Caco-2 (cell line): ENCODE data around the gene RALGPS1. TPM values are rescaled to one million over a fixed set of nuclear protein-coding genes. Genes with fewer than 3 reads are reported as not detected.

ENCODE experiments used
- BruUV-seq: library from RNA; stranded (reverse); fragments of 400-500 nt; replicated peaks from 2 replicates; lab custom pipeline; 2021; lab: Mats Ljungman, UMichigan
- CTCF ChIA-PET: fragments of 300-600 bp; sonication (Branson Sonifier 250); formaldehyde crosslinking; loops from one replicate; lab custom pipeline; 2022; ENCODE audit warnings: antibody characterized with exemption; lab: Charles Lee
- POLR2A ChIA-PET: fragments of 300-600 bp; sonication (Branson Sonifier 250); formaldehyde crosslinking; loops from one replicate; lab custom pipeline; 2022; ENCODE audit warnings: antibody characterized with exemption; lab: Charles Lee
- DNase-seq, 2 experiments: peaks; one replicate each; pipeline versions ENCODE4 v3.0.0 to v3.0.0-alpha.2; 2020 to 2022
- H3K27me3 ChIP-seq: replicated peaks from 2 replicates; pipeline ENCODE4 v1.6.0; 2011; ENCODE audit warnings: low read length; ENCODE audit not compliant: control insufficient read depth, insufficient read depth
- H3K36me3 ChIP-seq: 2 replicates; pipeline ENCODE4 v1.5.1; 2011; ENCODE audit warnings: low read length; ENCODE audit not compliant: control insufficient read depth, insufficient read depth
- H3K4me1 ChIP-seq: fragments of 250-450 bp; sonication (Bioruptor Pico); 2 replicates; pipeline ENCODE4 v1.5.1; 2020; ENCODE audit warnings: mild to moderate bottlenecking
- H3K4me3 ChIP-seq: 2 replicates; pipeline ENCODE4 v1.5.1; 2011; ENCODE audit warnings: low read depth, mild to moderate bottlenecking, control low read depth, low read length
- H3K9me3 ChIP-seq: fragments of 250-450 bp; sonication (Bioruptor Pico); 2 replicates; pipeline ENCODE4 v1.5.1; 2020; ENCODE audit warnings: mild to moderate bottlenecking, moderate library complexity
- H3K27ac Mint-ChIP-seq: one replicate; pipeline ENCODE4 v1.8.0; 2022; ENCODE audit warnings: mixed read lengths; ENCODE audit not compliant: unreplicated experiment
- H3K27me3 Mint-ChIP-seq: one replicate; pipeline ENCODE4 v1.8.0; 2022; ENCODE audit warnings: mixed read lengths; ENCODE audit not compliant: insufficient read depth, unreplicated experiment
- H3K36me3 Mint-ChIP-seq: one replicate; pipeline ENCODE4 v1.8.0; 2022; ENCODE audit warnings: mild to moderate bottlenecking, mixed read lengths; ENCODE audit not compliant: insufficient read depth, unreplicated experiment
- H3K4me1 Mint-ChIP-seq: one replicate; pipeline ENCODE4 v1.8.0; 2022; ENCODE audit warnings: low read depth, mixed read lengths; ENCODE audit not compliant: unreplicated experiment
- H3K4me3 Mint-ChIP-seq: one replicate; pipeline ENCODE4 v1.8.0; 2022; ENCODE audit warnings: mild to moderate bottlenecking, moderate library complexity, mixed read lengths; ENCODE audit not compliant: unreplicated experiment
- H3K9me3 Mint-ChIP-seq: one replicate; pipeline ENCODE4 v1.8.0; 2022; ENCODE audit warnings: mixed read lengths; ENCODE audit not compliant: unreplicated experiment
- intact Hi-C: fragments of 100-400 bp; cut with micrococcal nuclease; formaldehyde crosslinking; loops from one replicate; pipeline ENCODE4 v1.10.0; 2022; ENCODE audit not compliant: unreplicated experiment
- total RNA-seq: library from RNA; stranded (reverse); gene quantifications from 2 replicates; pipeline ENCODE4 v1.2.3, GENCODE V29; 2022
- TF ChIP-seq, protein P1 (sequence below), 2 experiments: fragments of 200-600 bp in 1 of 2; IDR thresholded peaks; 1 replicate in 1 of 2; 2 replicates in 1 of 2; pipeline versions ENCODE4 v1.5.1 to v1.8.0; 2011 to 2022; ENCODE audit warnings: antibody characterized with exemption in 1 of 2, control low read depth in 1 of 2, inconsistent platforms in 1 of 2, low read depth in 1 of 2, low read length in 1 of 2, mild to moderate bottlenecking in 1 of 2, moderate library complexity in 1 of 2; ENCODE audit not compliant: insufficient read depth in 1 of 2, severe bottlenecking in 1 of 2, unreplicated experiment in 1 of 2

RALGPS1 gene
- total RNA-seq, 1 experiment from 2014 or later = 41.5 TPM

DNA sequence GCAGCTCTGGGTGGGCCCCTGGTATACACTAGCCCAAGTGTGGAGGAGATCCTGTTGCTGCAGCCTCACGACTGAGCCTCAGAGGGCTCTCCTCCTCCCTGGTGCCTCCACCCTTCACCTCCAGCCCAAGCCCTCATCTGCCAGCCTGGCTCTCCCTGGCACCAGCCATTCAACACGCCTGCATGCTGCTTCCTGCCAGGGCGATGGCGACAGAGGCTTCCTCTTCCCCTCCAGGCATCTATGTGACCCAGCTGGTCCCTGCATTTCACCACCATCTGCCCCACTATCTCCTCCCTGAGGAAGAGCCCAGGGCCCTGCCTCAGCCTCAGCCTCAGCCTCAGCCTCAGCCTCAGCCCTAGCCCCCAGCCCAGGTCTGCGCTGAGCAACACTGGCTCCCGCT, 262.6 kb downstream of the RALGPS1 start:
- TF ChIP-seq, protein P1, sequence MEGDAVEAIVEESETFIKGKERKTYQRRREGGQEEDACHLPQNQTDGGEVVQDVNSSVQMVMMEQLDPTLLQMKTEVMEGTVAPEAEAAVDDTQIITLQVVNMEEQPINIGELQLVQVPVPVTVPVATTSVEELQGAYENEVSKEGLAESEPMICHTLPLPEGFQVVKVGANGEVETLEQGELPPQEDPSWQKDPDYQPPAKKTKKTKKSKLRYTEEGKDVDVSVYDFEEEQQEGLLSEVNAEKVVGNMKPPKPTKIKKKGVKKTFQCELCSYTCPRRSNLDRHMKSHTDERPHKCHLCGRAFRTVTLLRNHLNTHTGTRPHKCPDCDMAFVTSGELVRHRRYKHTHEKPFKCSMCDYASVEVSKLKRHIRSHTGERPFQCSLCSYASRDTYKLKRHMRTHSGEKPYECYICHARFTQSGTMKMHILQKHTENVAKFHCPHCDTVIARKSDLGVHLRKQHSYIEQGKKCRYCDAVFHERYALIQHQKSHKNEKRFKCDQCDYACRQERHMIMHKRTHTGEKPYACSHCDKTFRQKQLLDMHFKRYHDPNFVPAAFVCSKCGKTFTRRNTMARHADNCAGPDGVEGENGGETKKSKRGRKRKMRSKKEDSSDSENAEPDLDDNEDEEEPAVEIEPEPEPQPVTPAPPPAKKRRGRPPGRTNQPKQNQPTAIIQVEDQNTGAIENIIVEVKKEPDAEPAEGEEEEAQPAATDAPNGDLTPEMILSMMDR (IDR thresholded peaks at IDR 0.05; ENCODE audit: insufficient read depth in 1 of 2, low read depth in 1 of 2, low read length in 1 of 2, severe bottlenecking in 1 of 2, unreplicated experiment in 1 of 2) = no peak
- H3K9me3 Mint-ChIP-seq = no peaks in the 10 kb centered on the region
- POLR2A ChIA-PET = no interaction called here
- H3K4me1 Mint-ChIP-seq = no peaks in the 10 kb centered on the region
- peaks cover 14% of the 10 kb centered on the region for H3K36me3 Mint-ChIP-seq
- no peak overlapping the region for H3K27ac Mint-ChIP-seq
- DNase-seq = peak in 1 of 2 experiments; percentile 21
- H3K36me3 ChIP-seq = no peaks in the 10 kb centered on the region; the same call in 1 of the 2 replicates
- peaks cover 12% of the 10 kb centered on the region; the same call in 1 of the 2 replicates for H3K4me1 ChIP-seq
- H3K27me3 ChIP-seq = no peaks in the 10 kb centered on the region
- H3K4me3 ChIP-seq = no peak overlapping the region
- no peak overlapping the region for H3K4me3 Mint-ChIP-seq
- no TSS peak for BruUV-seq
- CTCF ChIA-PET = no interaction called here
- H3K9me3 ChIP-seq = no peaks in the 10 kb centered on the region
- intact Hi-C loops = no loop called here
- H3K27me3 Mint-ChIP-seq = no peaks in the 10 kb centered on the region

DNA sequence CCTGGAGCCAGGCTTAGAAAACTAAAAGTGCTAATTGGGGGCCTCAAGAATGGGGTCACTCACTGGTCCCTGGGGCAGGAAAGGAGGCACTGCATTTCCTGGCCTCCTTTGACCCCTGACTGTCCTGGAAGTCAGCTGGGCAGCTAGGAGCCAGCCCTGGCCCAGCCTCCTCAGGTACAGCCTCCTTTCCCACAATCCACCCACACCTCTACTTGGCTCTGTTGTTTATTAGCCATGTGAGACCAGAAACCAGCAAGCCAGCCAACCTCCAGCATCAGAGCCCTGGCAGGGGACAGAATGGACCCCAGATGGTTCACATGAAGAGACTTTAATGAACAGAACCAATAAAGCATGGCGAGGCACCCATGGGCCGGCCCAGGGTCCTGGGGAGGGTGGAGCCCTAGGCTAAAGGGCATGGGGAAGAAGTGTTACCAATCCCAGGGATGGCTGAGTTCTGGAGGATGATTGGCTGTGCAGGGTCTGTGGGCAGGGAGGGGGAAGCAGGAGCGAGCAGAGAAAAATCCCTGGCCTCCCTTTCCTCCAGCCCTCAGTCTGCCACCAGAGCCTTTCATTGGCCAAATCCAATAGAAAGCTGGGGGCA, 263.2 kb downstream of the RALGPS1 start:
- no peak overlapping the region for H3K4me3 Mint-ChIP-seq
- intact Hi-C loops = no loop called here
- ChIA-PET CTCF (no interaction called here), POLR2A (no interaction called here)
- H3K36me3 Mint-ChIP-seq = peaks cover 14% of the 10 kb centered on the region
- H3K36me3 ChIP-seq = no peaks in the 10 kb centered on the region; the same call in 1 of the 2 replicates
- no peaks in the 10 kb centered on the region for H3K27me3 ChIP-seq
- no TSS peak for BruUV-seq
- H3K27ac Mint-ChIP-seq = no peak overlapping the region
- H3K9me3 ChIP-seq = no peaks in the 10 kb centered on the region
- no peak overlapping the region for H3K4me3 ChIP-seq
- H3K9me3 Mint-ChIP-seq = no peaks in the 10 kb centered on the region
- H3K27me3 Mint-ChIP-seq = no peaks in the 10 kb centered on the region
- DNase-seq = peak in 1 of 2 experiments; percentile 17
- TF ChIP-seq, protein P1 (IDR thresholded peaks at IDR 0.05; ENCODE audit: insufficient read depth in 1 of 2, low read depth in 1 of 2, low read length in 1 of 2, severe bottlenecking in 1 of 2, unreplicated experiment in 1 of 2) = no peak
- H3K4me1 ChIP-seq = peaks cover 12% of the 10 kb centered on the region; the same call in 1 of the 2 replicates
- no peaks in the 10 kb centered on the region for H3K4me1 Mint-ChIP-seq

DNA sequence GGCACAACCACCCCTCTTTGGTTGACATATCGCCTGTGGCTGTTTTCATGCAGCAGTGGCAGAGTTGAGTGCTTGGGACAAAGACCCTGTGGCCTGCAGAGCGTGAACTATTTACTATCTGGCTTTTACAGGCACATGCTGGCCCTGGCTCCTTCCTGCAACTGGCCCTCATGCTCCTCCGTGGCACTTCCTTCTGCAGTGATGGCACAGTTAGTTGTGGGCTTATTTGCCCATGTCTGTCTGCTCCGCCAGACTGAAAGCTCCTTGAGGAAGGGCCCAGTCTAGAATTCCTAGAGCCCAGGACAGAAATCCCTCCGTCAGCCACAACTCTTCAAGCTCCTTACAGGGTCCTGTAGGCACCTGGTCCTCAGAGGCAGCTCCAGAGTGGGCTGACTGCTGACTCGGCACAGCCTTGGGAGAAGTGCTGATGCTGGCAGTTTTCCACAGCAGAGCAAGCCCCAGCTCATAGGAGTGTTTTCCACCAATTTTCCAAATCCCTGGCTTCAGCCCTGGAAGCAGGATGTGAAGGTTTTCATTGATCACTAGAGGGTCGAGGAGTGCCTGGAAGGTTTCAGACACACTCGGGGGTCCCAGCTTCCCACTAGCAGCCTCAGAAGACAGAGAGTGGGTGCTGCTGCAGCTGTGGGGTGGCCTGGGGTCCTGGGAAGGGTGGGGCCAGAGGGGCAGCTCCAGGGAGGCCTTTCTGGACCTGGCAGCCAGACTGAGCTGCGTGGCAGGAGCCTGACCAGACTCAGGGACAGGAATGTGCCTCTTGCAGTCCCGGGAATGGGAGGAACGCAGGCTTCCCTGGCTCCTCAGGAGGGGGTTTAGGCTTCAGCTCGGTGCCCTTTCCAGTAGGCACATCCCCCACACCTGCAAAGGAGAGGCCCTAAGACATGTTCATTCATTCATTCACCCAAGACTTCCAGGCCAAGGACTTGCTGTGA, 264.4 kb downstream of the RALGPS1 start:
- H3K9me3 Mint-ChIP-seq = no peaks in the 10 kb centered on the region
- no peaks in the 10 kb centered on the region for H3K4me1 Mint-ChIP-seq
- no peak overlapping the region for H3K4me3 ChIP-seq
- intact Hi-C loops = no loop called here
- H3K4me1 ChIP-seq = peaks cover 12% of the 10 kb centered on the region; the same call in 1 of the 2 replicates
- peak in 1 of 2 experiments; percentile 24 for DNase-seq
- H3K4me3 Mint-ChIP-seq = no peak overlapping the region
- H3K36me3 Mint-ChIP-seq = peaks cover 19% of the 10 kb centered on the region
- TF ChIP-seq, protein P1 (IDR thresholded peaks at IDR 0.05; ENCODE audit: insufficient read depth in 1 of 2, low read depth in 1 of 2, low read length in 1 of 2, severe bottlenecking in 1 of 2, unreplicated experiment in 1 of 2) = no peak
- H3K27me3 ChIP-seq = no peaks in the 10 kb centered on the region
- ChIA-PET POLR2A (no interaction called here), CTCF (interaction anchor here (0.7 to 1.9 kb wide), 3 partner anchors 20 to 239 kb away, joined by 3 to 7 read pairs (median 4); no protein-coding TSS in a partner anchor)
- no peak overlapping the region for H3K27ac Mint-ChIP-seq
- no peaks in the 10 kb centered on the region; the same call in 1 of the 2 replicates for H3K36me3 ChIP-seq
- H3K27me3 Mint-ChIP-seq = no peaks in the 10 kb centered on the region
- H3K9me3 ChIP-seq = no peaks in the 10 kb centered on the region
- BruUV-seq = no TSS peak
